ENCODE results near the gene SOX5. TPM values are rescaled to one million over a fixed set of nuclear protein-coding genes. Genes with fewer than 3 reads are reported as not detected.

The SOX5 gene
- total and polyA plus RNA-seq, 11 donors: 0.49 to 4.9 (median 2.5) TPM

GRCh38 chr12:23543767-23544166 lies 405.7 kb downstream of the SOX5 start:
- no peak overlapping the region for H3K27ac ChIP-seq
- H3K4me1 ChIP-seq: no peaks in the 10 kb centered on the region
- H3K9me3 ChIP-seq: no peaks in the 10 kb centered on the region
- H3K36me3 ChIP-seq: no peaks in the 10 kb centered on the region
- no peaks in the 10 kb centered on the region for H3K27me3 ChIP-seq
- DNase-seq (no peak), ATAC-seq (no peak)
- intact Hi-C loops (cut with DNase I): no loop called here
- WGBS, 4 donors: 81 to 90% (median 84%) methylated on average over 1 of the region's 1 CpG
- TF ChIP-seq POLR2A (IDR thresholded peaks at IDR 0.05) (no peak), CTCF (IDR thresholded peaks at IDR 0.05) (no peak)
- no peak overlapping the region for H3K4me3 ChIP-seq

DNA sequence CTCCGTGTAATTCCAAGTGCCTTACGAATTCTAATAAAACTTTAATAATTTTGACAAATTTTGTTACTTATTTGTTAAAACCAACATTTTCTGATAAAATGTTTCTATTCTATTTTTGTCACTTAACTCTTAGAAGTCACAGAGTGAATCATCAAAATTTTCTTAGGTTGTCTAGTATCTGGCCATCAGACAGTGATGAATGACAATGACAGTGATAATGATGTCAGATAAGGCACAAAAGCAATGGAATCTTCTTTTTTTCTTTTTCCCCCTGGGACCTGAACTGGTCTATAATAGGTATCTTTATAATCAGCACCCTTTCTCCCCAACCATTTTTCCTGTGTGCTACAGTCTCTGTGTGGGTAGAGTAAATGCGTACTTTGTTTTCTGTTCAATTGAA lies 407.3 kb downstream of the SOX5 start:
- no peaks in the 10 kb centered on the region for H3K27me3 ChIP-seq
- no peak overlapping the region for H3K4me3 ChIP-seq
- no peaks in the 10 kb centered on the region for H3K4me1 ChIP-seq
- no peak for DNase-seq
- no peak for TF ChIP-seq CTCF (IDR thresholded peaks at IDR 0.05)
- TF ChIP-seq POLR2A (IDR thresholded peaks at IDR 0.05): no peak
- no peaks in the 10 kb centered on the region for H3K36me3 ChIP-seq
- 95 to 99% (median 97%) methylated on average over 3 of the region's 3 CpGs for WGBS, 4 donors
- ATAC-seq: no peak
- no peaks in the 10 kb centered on the region for H3K9me3 ChIP-seq
- H3K27ac ChIP-seq: no peak overlapping the region
- intact Hi-C loops (cut with DNase I): no loop called here

GRCh38 chr12:23540572-23540971 lies 408.9 kb downstream of the SOX5 start:
- no peak overlapping the region for H3K27ac ChIP-seq
- H3K4me3 ChIP-seq: no peak overlapping the region
- no peaks in the 10 kb centered on the region for H3K36me3 ChIP-seq
- intact Hi-C loops (cut with DNase I): no loop called here
- H3K9me3 ChIP-seq: no peaks in the 10 kb centered on the region
- ATAC-seq: no peak
- H3K4me1 ChIP-seq: no peaks in the 10 kb centered on the region
- WGBS, 4 donors: 70 to 77% (median 76%) methylated on average over 7 of the region's 7 CpGs
- no peak for DNase-seq
- no peaks in the 10 kb centered on the region for H3K27me3 ChIP-seq
- no peak for TF ChIP-seq POLR2A (IDR thresholded peaks at IDR 0.05)
- TF ChIP-seq CTCF (IDR thresholded peaks at IDR 0.05): no peak

- H3K4me1 ChIP-seq: no peaks in the 10 kb centered on the region
- H3K27ac ChIP-seq: no peak overlapping the region
- intact Hi-C loops (cut with DNase I): no loop called here
- no peak overlapping the region for H3K4me3 ChIP-seq
- WGBS, 4 donors: 92 to 97% (median 95%) methylated on average over 7 of the region's 7 CpGs
- DNase-seq: no peak
- ATAC-seq: no peak
- no peaks in the 10 kb centered on the region for H3K36me3 ChIP-seq
- no peaks in the 10 kb centered on the region for H3K27me3 ChIP-seq
- H3K9me3 ChIP-seq: no peaks in the 10 kb centered on the region
- no peak for TF ChIP-seq POLR2A (IDR thresholded peaks at IDR 0.05)
- no peak for TF ChIP-seq CTCF (IDR thresholded peaks at IDR 0.05)
Measured at GRCh38 chr12:23536293-23536692, 413.2 kb downstream of the SOX5 start.

Measured in heart left ventricle (tissue), 16 donors.